Astrocyte of the spinal cord (primary cell): ENCODE data around the gene PIGU.

Source experiments
- DNase-seq: peaks from one replicate; pipeline ENCODE4 v3.0.0; 2011; ENCODE audit warnings: low read depth, low spot score
- H3K4me3 ChIP-seq: 2 replicates; pipeline ENCODE4 v1.5.1; 2011; ENCODE audit warnings: low read depth, mild to moderate bottlenecking, low read length, moderate library complexity
- CTCF ChIP-seq: IDR thresholded peaks from 2 replicates; pipeline ENCODE4 v1.5.1; 2012; ENCODE audit warnings: low read depth, mild to moderate bottlenecking, low read length, inconsistent platforms
- in situ Hi-C: cut with HindIII; loops from 2 replicates; pipeline ENCODE4 v1.10.0; 2017; ENCODE audit warnings: low sequenced_read_pairs

Gene PIGU

DNA sequence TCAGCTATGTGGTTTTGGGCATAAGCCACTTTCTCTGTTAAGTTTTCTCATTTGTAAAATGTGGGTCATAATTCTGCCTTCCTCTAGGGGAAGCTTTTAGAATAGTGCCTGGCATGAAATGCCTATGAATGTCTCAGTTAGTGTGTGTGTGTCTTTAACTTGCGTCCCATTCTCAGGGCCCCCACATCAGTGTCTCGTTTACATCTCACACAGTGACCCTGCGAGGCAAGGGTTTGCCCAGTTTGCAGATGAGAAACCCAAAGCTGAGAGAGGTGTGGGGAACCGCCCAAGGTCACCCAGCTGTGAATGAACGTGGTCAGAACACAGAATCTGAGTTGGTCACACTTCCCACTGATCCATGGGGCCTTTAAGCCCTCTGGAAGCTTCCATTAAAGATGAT, 146.6 kb downstream of the PIGU start:
- no peak for TF ChIP-seq CTCF
- in situ Hi-C loops, result no loop called here
- no peak overlapping the region for H3K4me3 ChIP-seq
- DNase-seq, result no peak

- no peak overlapping the region for H3K4me3 ChIP-seq
- no peak for TF ChIP-seq CTCF
- in situ Hi-C loops, result no loop called here
- DNase-seq, result no peak
These were observed 147.2 kb downstream of the PIGU start for GRCh38 chr20:34529742-34530141.

GRCh38 chr20:34528921-34529297, 148.0 kb downstream of the PIGU start:
- no peak overlapping the region for H3K4me3 ChIP-seq
- TF ChIP-seq CTCF, result no peak
- no peak for DNase-seq
- in situ Hi-C loops, result no loop called here

DNA sequence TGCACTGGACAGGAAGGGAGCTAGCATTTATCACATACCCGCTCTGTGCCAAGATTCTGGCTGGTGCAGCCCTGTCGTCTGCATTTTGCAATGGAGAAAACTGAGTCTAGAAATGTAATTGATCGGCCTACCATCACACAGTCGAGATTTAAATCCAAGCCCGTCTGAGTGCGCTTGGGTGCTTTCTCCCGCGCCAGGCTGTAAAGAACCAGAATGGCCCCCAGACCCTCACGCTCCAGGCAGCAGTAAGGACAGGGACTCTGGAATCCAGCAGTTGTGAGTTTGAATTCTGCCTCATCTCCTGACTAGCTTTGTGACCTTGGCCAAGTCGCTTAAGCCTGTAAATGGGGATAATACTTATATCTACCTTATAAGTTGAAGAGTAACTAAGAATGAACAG, 149.9 kb downstream of the PIGU start:
- in situ Hi-C loops, result no loop called here
- H3K4me3 ChIP-seq, result no peak overlapping the region
- TF ChIP-seq CTCF, result no peak
- DNase-seq, result no peak

- no peak for DNase-seq
These were observed 150.4 kb downstream of the PIGU start for GRCh38 chr20:34526466-34526865.

DNA sequence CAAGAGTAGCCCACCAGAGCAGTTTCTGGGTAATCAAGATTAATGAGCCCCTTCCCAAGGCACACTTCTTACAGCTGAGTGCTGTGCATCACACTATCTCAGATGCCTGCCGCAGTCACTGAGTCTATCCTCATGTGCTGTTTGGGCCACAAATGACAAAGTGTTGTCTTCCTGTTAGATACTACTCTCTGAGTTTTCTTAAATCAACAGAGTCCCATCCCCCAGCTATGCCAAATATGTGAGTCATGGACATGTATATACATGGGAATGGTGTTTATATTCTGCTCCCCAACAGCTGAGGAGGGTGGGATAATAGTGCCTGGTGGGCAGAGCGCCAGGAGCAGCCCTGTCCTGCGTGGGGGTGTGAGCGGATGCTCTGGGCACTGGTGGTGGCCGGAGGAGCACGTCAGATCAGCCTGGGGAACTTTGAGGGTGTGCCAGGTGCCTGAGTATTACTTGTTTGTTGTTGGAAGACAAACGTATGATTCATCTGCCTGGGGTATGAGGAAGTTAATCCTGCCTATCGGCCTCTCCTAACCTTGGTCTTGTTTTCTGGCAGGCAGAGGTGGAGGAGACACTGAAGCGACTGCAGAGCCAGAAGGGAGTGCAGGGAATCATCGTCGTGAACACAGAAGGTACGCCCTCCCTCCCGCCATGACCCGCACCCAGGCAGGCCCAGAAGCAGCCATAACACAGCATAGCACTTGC, 151.0 kb downstream of the PIGU start:
- peak; percentile 97 for DNase-seq
- in situ Hi-C loops, result no loop called here
- no peak for TF ChIP-seq CTCF
- no peak overlapping the region for H3K4me3 ChIP-seq

More at GRCh38 chr20:34526466-34526865, 150.4 kb downstream of the PIGU start:
- TF ChIP-seq CTCF, result no peak
- in situ Hi-C loops, result no loop called here
- H3K4me3 ChIP-seq, result no peak overlapping the region
